HepG2 (cell line): ENCODE results near the gene ZNF792. TPM values are rescaled to one million over a fixed set of nuclear protein-coding genes. Genes with fewer than 3 reads are reported as not detected.

Experiments
- AHR ChIP-seq: IDR thresholded peaks from 2 replicates; pipeline ENCODE4 v1.6.1; 2018; ENCODE audit warnings: missing genetic modification reagents, missing compliant biosample characterization
- CCDC6 ChIP-seq: sonication (generic); formaldehyde crosslinking; IDR thresholded peaks from 2 replicates; pipeline ENCODE4 v1.8.1; 2022; ENCODE audit warnings: mild to moderate bottlenecking, missing genetic modification reagents, moderate library complexity
- CEBPG ChIP-seq: IDR thresholded peaks from 2 replicates; pipeline ENCODE4 v1.6.1; 2016
- CHCHD3 ChIP-seq: sonication (generic); formaldehyde crosslinking; IDR thresholded peaks from 2 replicates; pipeline ENCODE4 v1.8.0; 2022; ENCODE audit warnings: mild to moderate bottlenecking, missing genetic modification reagents, moderate library complexity
- DNMT3B ChIP-seq: conservative IDR thresholded peaks from 2 replicates; pipeline ENCODE4 v1.6.1; 2016; ENCODE audit warnings: missing biosample characterization, control low read depth
- ELF3 ChIP-seq: IDR thresholded peaks from 2 replicates; pipeline ENCODE4 v1.6.1; 2016; ENCODE audit warnings: missing genetic modification reagents, missing compliant biosample characterization
- FOSL2 ChIP-seq: sonication (generic); formaldehyde crosslinking; IDR thresholded peaks from 2 replicates; pipeline ENCODE4 v1.4.0; 2020; ENCODE audit warnings: missing genetic modification reagents
- GABPB1 ChIP-seq: IDR thresholded peaks from 2 replicates; pipeline ENCODE4 v1.6.1; 2016; ENCODE audit warnings: mild to moderate bottlenecking, missing genetic modification reagents, moderate library complexity, missing compliant biosample characterization
- IKZF1 ChIP-seq: fragments of 450-650 bp; IDR thresholded peaks from 2 replicates; pipeline ENCODE4 v1.7.1; 2016
- KMT2A ChIP-seq: sonication (generic); formaldehyde crosslinking; IDR thresholded peaks from 2 replicates; pipeline ENCODE4 v1.4.0; 2020; ENCODE audit warnings: missing genetic modification reagents
- MAZ ChIP-seq, 2 experiments: sonication (generic) in 1 of 2; formaldehyde crosslinking in 1 of 2; IDR thresholded peaks; 2 replicates each; pipeline versions ENCODE4 v1.5.0 to v1.6.1; 2012 to 2020; ENCODE audit warnings: low read depth in 2 of 2, mild to moderate bottlenecking in 2 of 2, borderline replicate concordance in 1 of 2, improper control_type of control experiment in 1 of 2, low read length in 1 of 2, missing genetic modification reagents in 1 of 2, moderate library complexity in 1 of 2
- POLR2G ChIP-seq: fragments of 200-400 bp; formaldehyde crosslinking; IDR thresholded peaks from 2 replicates; pipeline ENCODE4 v1.6.1; 2018; ENCODE audit warnings: mild to moderate bottlenecking, low read depth, low read length, moderate library complexity
- SUZ12 ChIP-seq: fragments of 150-350 bp; IDR thresholded peaks from 2 replicates; pipeline ENCODE4 v1.6.1; 2014; ENCODE audit warnings: low read depth, low read length
- THYN1 ChIP-seq: sonication (generic); formaldehyde crosslinking; IDR thresholded peaks from 2 replicates; pipeline ENCODE4 v1.8.1; 2023; ENCODE audit warnings: low read depth, mild to moderate bottlenecking, moderate library complexity, missing genetic modification reagents, borderline replicate concordance
- ZNF138 ChIP-seq: sonication (generic); formaldehyde crosslinking; IDR thresholded peaks from 2 replicates; pipeline ENCODE4 v1.5.0; 2020; ENCODE audit warnings: mild to moderate bottlenecking, low read depth, missing genetic modification reagents
- ZNF256 ChIP-seq: sonication (generic); formaldehyde crosslinking; conservative IDR thresholded peaks from 2 replicates; pipeline ENCODE4 v1.4.0; 2020; ENCODE audit warnings: missing genetic modification reagents
- ZNF607 ChIP-seq: sonication (generic); formaldehyde crosslinking; IDR thresholded peaks from 2 replicates; pipeline ENCODE4 v1.5.1; 2020; ENCODE audit warnings: missing genetic modification reagents, mild to moderate bottlenecking, borderline replicate concordance
- ZNF775 ChIP-seq: sonication (generic); formaldehyde crosslinking; IDR thresholded peaks from 2 replicates; pipeline ENCODE4 v1.4.0; 2020; ENCODE audit warnings: missing genetic modification reagents, mild to moderate bottlenecking, moderate library complexity, borderline replicate concordance
- ZNF879 ChIP-seq: sonication (generic); formaldehyde crosslinking; IDR thresholded peaks from 2 replicates; pipeline ENCODE4 v1.8.1; 2023; ENCODE audit warnings: missing genetic modification reagents
- ZSCAN12 ChIP-seq: sonication (generic); formaldehyde crosslinking; IDR thresholded peaks from 2 replicates; pipeline ENCODE4 v1.9.0; 2021; ENCODE audit warnings: mild to moderate bottlenecking, missing genetic modification reagents
- polyA plus RNA-seq, 8 experiments: library from polyadenylated mRNA; depleted of rRNA in 3 of 8; stranded (reverse) in 7 of 8; unstranded in 1 of 8; fragments of >200 nt; fragmentation: Illumina TruSeq in 4 of 8; extraction: Trizol in 4 of 8; gene quantifications; 2 replicates each; pipeline versions ENCODE4 v1.2.1 to v1.2.3, GENCODE V29; 2011 to 2016; ENCODE audit warnings: low read depth in 4 of 8, missing spikeins in 1 of 8, mixed read lengths in 1 of 8; ENCODE audit not compliant: insufficient read depth in 1 of 8
- total RNA-seq, 5 experiments: library from RNA; depleted of rRNA; stranded (reverse); fragments of >200 nt; fragmentation: Illumina TruSeq; extraction: Trizol; gene quantifications; 2 replicates each; pipeline ENCODE4 v1.2.3, GENCODE V29; 2016; ENCODE audit warnings: low read depth in 1 of 5
- TF ChIP-seq, protein P1 (sequence below): sonication (generic); formaldehyde crosslinking; IDR thresholded peaks from 2 replicates; pipeline ENCODE4 v1.5.1; 2020; ENCODE audit warnings: mild to moderate bottlenecking, missing genetic modification reagents, borderline replicate concordance
- TF ChIP-seq, protein P2 (sequence below): sonication (generic); formaldehyde crosslinking; IDR thresholded peaks from 2 replicates; pipeline ENCODE4 v1.4.0; 2020; ENCODE audit warnings: missing genetic modification reagents, mild to moderate bottlenecking, borderline replicate concordance

The ZNF792 gene
- total and polyA plus RNA-seq, 2 of the 13 experiments (the other 11 are each of a cell fraction or from before 2014, with no cell fraction given) = 5.5 to 11.5 TPM

DNA sequence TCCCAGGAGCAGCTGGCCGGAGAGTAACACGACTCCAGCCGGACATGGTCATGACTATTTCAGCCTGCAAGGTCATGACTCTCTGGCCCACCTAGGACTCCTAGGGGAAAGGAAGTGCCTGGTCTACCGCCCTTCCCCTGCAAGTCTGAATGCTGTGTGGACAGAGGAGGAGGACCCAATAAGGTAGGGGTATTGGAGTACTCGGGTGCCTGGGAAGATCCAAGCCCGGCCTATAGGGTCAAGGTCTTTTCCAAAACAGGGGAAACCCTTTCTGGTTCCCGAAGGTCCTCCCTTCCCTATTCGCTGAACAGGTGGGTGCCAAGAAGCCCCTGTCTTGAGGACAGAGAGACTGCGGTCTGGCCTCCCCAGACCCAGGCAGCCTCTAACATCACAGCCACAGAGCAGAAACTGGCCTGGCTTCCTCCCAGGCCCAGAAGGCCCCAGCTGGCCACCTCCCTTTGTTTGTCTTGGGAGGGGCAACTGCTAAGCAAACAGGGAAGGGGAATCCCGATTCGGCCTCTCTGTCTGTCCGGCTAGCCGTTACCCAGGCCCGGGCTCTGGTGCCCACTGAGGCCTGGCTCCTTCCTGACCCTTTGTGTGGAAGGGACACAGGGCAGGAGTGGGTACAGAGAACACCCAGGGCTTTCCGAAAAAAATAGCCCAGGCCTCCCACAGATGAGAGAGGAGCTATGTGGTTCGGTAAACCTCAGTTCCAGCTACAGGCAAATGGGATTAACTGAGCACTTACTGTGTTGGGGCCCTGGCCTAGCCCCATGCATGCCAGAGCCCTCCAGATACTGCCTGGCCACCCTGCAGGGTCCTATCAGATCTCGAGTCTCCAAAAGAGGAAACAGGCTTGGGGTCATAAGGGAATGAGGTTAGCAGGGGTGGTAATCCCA is 30.9 kb upstream of the ZNF792 start (continued):
- TF ChIP-seq GABPB1 (no peak; the same call in 1 of the 2 replicates), THYN1 (CRISPR knock-in tag) (no peak), ZNF607 (CRISPR knock-in tag) (no peak), DNMT3B (CRISPR knock-in tag) (no peak), CCDC6 (0 out of 2 replicates have a peak, but pooled peaks have one; percentile 27), ZNF138 (CRISPR knock-in tag) (no peak), AHR (0 out of 2 replicates have a peak, but pooled peaks have one; percentile 45), ZNF879 (CRISPR knock-in tag) (no peak), ZSCAN12 (no peak), CEBPG (0 out of 2 replicates have a peak, but pooled peaks have one; percentile 25), POLR2G (peak; percentile 65), SUZ12 (no peak), ZNF775 (CRISPR knock-in tag) (peak; percentile 74; the same call in 1 of the 2 replicates), FOSL2 (CRISPR knock-in tag) (peak; percentile 61; the same call in 1 of the 2 replicates), MAZ (IDR thresholded peaks at IDR 0.05; ENCODE audit: borderline replicate concordance, low read depth, low read length) (peak; percentile 83), MAZ (CRISPR knock-in tag; IDR thresholded peaks at IDR 0.05; ENCODE audit: low read depth) (peak; percentile 56; the same call in 1 of the 2 replicates), CHCHD3 (CRISPR knock-in tag) (no peak), ELF3 (CRISPR knock-in tag) (peak; percentile 94), KMT2A (CRISPR knock-in tag) (peak; percentile 43; the same call in 1 of the 2 replicates), ZNF256 (no peak), IKZF1 (no peak)
- TF ChIP-seq, protein P1, sequence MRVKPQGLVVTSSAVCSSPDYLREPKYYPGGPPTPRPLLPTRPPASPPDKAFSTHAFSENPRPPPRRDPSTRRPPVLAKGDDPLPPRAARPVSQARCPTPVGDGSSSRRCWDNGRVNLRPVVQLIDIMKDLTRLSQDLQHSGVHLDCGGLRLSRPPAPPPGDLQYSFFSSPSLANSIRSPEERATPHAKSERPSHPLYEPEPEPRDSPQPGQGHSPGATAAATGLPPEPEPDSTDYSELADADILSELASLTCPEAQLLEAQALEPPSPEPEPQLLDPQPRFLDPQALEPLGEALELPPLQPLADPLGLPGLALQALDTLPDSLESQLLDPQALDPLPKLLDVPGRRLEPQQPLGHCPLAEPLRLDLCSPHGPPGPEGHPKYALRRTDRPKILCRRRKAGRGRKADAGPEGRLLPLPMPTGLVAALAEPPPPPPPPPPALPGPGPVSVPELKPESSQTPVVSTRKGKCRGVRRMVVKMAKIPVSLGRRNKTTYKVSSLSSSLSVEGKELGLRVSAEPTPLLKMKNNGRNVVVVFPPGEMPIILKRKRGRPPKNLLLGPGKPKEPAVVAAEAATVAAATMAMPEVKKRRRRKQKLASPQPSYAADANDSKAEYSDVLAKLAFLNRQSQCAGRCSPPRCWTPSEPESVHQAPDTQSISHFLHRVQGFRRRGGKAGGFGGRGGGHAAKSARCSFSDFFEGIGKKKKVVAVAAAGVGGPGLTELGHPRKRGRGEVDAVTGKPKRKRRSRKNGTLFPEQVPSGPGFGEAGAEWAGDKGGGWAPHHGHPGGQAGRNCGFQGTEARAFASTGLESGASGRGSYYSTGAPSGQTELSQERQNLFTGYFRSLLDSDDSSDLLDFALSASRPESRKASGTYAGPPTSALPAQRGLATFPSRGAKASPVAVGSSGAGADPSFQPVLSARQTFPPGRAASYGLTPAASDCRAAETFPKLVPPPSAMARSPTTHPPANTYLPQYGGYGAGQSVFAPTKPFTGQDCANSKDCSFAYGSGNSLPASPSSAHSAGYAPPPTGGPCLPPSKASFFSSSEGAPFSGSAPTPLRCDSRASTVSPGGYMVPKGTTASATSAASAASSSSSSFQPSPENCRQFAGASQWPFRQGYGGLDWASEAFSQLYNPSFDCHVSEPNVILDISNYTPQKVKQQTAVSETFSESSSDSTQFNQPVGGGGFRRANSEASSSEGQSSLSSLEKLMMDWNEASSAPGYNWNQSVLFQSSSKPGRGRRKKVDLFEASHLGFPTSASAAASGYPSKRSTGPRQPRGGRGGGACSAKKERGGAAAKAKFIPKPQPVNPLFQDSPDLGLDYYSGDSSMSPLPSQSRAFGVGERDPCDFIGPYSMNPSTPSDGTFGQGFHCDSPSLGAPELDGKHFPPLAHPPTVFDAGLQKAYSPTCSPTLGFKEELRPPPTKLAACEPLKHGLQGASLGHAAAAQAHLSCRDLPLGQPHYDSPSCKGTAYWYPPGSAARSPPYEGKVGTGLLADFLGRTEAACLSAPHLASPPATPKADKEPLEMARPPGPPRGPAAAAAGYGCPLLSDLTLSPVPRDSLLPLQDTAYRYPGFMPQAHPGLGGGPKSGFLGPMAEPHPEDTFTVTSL (CRISPR knock-in tag) = peak; percentile 36; the same call in 1 of the 2 replicates
- TF ChIP-seq, protein P2, sequence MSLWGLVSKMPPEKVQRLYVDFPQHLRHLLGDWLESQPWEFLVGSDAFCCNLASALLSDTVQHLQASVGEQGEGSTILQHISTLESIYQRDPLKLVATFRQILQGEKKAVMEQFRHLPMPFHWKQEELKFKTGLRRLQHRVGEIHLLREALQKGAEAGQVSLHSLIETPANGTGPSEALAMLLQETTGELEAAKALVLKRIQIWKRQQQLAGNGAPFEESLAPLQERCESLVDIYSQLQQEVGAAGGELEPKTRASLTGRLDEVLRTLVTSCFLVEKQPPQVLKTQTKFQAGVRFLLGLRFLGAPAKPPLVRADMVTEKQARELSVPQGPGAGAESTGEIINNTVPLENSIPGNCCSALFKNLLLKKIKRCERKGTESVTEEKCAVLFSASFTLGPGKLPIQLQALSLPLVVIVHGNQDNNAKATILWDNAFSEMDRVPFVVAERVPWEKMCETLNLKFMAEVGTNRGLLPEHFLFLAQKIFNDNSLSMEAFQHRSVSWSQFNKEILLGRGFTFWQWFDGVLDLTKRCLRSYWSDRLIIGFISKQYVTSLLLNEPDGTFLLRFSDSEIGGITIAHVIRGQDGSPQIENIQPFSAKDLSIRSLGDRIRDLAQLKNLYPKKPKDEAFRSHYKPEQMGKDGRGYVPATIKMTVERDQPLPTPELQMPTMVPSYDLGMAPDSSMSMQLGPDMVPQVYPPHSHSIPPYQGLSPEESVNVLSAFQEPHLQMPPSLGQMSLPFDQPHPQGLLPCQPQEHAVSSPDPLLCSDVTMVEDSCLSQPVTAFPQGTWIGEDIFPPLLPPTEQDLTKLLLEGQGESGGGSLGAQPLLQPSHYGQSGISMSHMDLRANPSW (CRISPR knock-in tag) = no peak; the same call in 1 of the 2 replicates
